ENCODE results near the gene LOX. TPM values are rescaled to one million over a fixed set of nuclear protein-coding genes. Genes with fewer than 3 reads are reported as not detected.

Gene LOX
- total RNA-seq, 1 donor from 2014 or later: 38.8 TPM

DNA sequence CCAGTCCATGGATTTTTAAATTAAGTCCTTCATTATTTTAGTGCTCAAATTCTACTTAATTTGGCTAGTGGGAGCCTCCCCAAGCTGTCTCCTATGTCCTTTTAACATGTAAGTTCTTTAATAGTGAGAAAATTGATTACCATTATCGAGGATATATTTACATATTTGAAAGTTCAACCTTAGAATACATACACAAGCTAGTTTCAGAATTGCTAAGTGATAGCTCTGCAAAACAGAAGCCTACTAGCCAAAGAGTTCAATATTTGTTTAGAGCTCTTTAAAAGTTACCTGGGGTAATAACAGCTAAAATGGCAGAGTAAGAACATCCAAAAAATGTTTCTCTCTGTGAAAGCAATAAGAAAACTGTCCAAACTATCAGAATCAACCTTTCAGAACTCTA is 48.2 kb downstream of the LOX start:
- DNase-seq (ENCODE audit: extremely low spot score in 2 of 2): no peak
- H3K27me3 ChIP-seq: no peaks in the 10 kb centered on the region
- H3K36me3 ChIP-seq: peaks cover 0 to 8% of the 10 kb centered on the region in 2 donors
- no peak overlapping the region for H3K4me3 ChIP-seq
- no peaks in the 10 kb centered on the region for H3K9me3 ChIP-seq
- no peaks in the 10 kb centered on the region for H3K4me1 ChIP-seq
- intact Hi-C loops (cut with DNase I): no loop called here
- no peak for TF ChIP-seq POLR2A (IDR thresholded peaks at IDR 0.05)
- TF ChIP-seq, protein P1, sequence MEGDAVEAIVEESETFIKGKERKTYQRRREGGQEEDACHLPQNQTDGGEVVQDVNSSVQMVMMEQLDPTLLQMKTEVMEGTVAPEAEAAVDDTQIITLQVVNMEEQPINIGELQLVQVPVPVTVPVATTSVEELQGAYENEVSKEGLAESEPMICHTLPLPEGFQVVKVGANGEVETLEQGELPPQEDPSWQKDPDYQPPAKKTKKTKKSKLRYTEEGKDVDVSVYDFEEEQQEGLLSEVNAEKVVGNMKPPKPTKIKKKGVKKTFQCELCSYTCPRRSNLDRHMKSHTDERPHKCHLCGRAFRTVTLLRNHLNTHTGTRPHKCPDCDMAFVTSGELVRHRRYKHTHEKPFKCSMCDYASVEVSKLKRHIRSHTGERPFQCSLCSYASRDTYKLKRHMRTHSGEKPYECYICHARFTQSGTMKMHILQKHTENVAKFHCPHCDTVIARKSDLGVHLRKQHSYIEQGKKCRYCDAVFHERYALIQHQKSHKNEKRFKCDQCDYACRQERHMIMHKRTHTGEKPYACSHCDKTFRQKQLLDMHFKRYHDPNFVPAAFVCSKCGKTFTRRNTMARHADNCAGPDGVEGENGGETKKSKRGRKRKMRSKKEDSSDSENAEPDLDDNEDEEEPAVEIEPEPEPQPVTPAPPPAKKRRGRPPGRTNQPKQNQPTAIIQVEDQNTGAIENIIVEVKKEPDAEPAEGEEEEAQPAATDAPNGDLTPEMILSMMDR (IDR thresholded peaks at IDR 0.05): no peak
- no peak for TF ChIP-seq POLR2AphosphoS5 (IDR thresholded peaks at IDR 0.05; ENCODE audit: insufficient read depth in 1 of 2, low read depth in 1 of 2)
- no peak overlapping the region for H3K27ac ChIP-seq

DNA sequence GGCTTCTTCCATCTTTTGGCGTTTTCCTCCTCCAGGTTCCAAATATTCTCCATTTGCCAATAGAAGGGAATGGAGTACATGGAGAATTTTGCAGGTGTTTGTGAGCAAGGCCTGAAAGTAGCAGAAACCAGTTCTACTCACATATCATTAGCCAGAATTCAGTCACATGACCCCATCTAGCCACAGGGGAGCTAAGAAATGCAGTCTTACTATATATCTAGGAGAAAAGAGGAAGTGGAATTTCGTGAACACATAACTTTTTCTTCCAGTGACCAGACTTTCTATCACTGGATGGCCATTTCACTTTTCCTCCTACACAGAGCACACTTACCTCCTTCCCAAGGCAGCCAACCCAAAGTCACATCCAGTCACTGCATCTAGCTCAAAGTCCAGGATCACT is 55.1 kb downstream of the LOX start:
- Histone ChIP-seq H3K27me3 (no peaks in the 10 kb centered on the region), H3K4me1 (no peaks in the 10 kb centered on the region), H3K27ac (no peak overlapping the region), H3K36me3 (peaks cover 0 to 32% of the 10 kb centered on the region in 2 donors), H3K4me3 (no peak overlapping the region), H3K9me3 (no peaks in the 10 kb centered on the region)
- intact Hi-C loops (cut with DNase I): no loop called here
- TF ChIP-seq, protein P1 (IDR thresholded peaks at IDR 0.05): no peak
- no peak for TF ChIP-seq POLR2AphosphoS5 (IDR thresholded peaks at IDR 0.05; ENCODE audit: insufficient read depth in 1 of 2, low read depth in 1 of 2)
- DNase-seq (ENCODE audit: extremely low spot score in 2 of 2): no peak

GRCh38 chr5:122019919-122020590 is 58.0 kb downstream of the LOX start:
- TF ChIP-seq, protein P1 (IDR thresholded peaks at IDR 0.05): no peak
- TF ChIP-seq POLR2A (IDR thresholded peaks at IDR 0.05): no peak
- no peak for TF ChIP-seq POLR2AphosphoS5 (IDR thresholded peaks at IDR 0.05; ENCODE audit: insufficient read depth in 1 of 2, low read depth in 1 of 2)
- DNase-seq (ENCODE audit: extremely low spot score in 2 of 2): no peak
- Histone ChIP-seq H3K4me3 (no peak overlapping the region), H3K36me3 (peaks cover 0 to 24% of the 10 kb centered on the region in 2 donors), H3K9me3 (no peaks in the 10 kb centered on the region), H3K27me3 (no peaks in the 10 kb centered on the region), H3K27ac (no peak overlapping the region), H3K4me1 (no peaks in the 10 kb centered on the region)
- intact Hi-C loops (cut with DNase I): no loop called here

GRCh38 chr5:122015471-122015870 is 62.6 kb downstream of the LOX start:
- Histone ChIP-seq H3K9me3 (no peaks in the 10 kb centered on the region), H3K4me3 (no peak overlapping the region), H3K27ac (no peak overlapping the region), H3K27me3 (no peaks in the 10 kb centered on the region), H3K36me3 (peaks cover 0 to 5% of the 10 kb centered on the region in 2 donors), H3K4me1 (no peaks in the 10 kb centered on the region)
- intact Hi-C loops (cut with DNase I): no loop called here
- no peak for DNase-seq (ENCODE audit: extremely low spot score in 2 of 2)
- no peak for TF ChIP-seq POLR2A (IDR thresholded peaks at IDR 0.05)
- TF ChIP-seq POLR2AphosphoS5 (IDR thresholded peaks at IDR 0.05; ENCODE audit: insufficient read depth in 1 of 2, low read depth in 1 of 2): no peak
- TF ChIP-seq, protein P1 (IDR thresholded peaks at IDR 0.05): no peak

DNA sequence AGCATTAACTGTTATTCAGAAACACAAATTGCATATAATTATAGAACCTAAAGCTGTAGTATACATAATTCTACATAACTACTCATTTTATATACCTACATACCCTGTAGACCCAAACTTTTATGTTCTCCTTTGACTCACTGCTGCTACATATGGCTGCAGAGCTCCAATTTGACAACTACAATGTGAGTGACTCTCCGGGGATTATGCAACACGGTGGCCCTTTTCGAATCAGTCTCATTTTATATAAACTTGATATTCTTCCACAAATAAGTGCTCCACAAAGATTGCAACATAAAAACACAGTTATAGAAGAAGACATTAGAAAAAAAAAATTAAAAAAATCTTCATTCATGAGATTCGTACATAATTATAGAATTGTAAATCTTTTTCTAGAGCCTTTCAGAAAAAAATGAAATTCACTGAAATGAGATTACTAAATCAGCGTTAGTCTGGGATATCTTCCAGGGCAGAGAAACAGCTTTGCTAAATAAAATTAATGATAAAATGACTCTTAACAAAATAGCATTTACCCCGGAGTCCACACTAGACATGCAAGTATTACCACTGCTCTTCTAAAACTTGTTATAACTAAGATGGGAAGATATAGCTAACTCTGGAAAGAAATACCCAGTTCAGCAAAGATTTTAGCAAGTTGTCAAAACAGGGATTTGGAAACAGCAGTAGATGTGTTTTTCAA is 63.7 kb downstream of the LOX start:
- H3K4me3 ChIP-seq: no peak overlapping the region

More for the DNA sequence above, 63.7 kb downstream of the LOX start:
- Histone ChIP-seq H3K9me3 (no peaks in the 10 kb centered on the region), H3K27ac (no peak overlapping the region), H3K4me1 (no peaks in the 10 kb centered on the region), H3K36me3 (no peaks in the 10 kb centered on the region), H3K27me3 (no peaks in the 10 kb centered on the region)
- no peak for DNase-seq (ENCODE audit: extremely low spot score in 2 of 2)
- TF ChIP-seq POLR2AphosphoS5 (IDR thresholded peaks at IDR 0.05; ENCODE audit: insufficient read depth in 1 of 2, low read depth in 1 of 2) (no peak), POLR2A (IDR thresholded peaks at IDR 0.05) (no peak)
- TF ChIP-seq, protein P1 (IDR thresholded peaks at IDR 0.05): no peak
- intact Hi-C loops (cut with DNase I): no loop called here

Measured in vagina (tissue), 2 donors.